Measurements from ENCODE around the gene ARHGAP26. TPM values are rescaled to one million over a fixed set of nuclear protein-coding genes. Genes with fewer than 3 reads are reported as not detected.

The ARHGAP26 gene
- total RNA-seq, 2 experiments from 2014 or later, result 17.0 to 19.5 TPM

- Mint-ChIP-seq H3K36me3 (ENCODE audit: low read depth) (peaks cover 37% of the 10 kb centered on the region), H3K27me3 (ENCODE audit: low read depth) (no peaks in the 10 kb centered on the region), H3K27ac (peak overlapping the region; percentile 42), H3K4me3 (no peak overlapping the region), H3K4me1 (ENCODE audit: low read depth) (peaks cover 30% of the 10 kb centered on the region), H3K9me3 (no peaks in the 10 kb centered on the region)
- intact Hi-C loops (cut with micrococcal nuclease), result no loop called here
- CTCF ChIA-PET, result no interaction called here
- no peak for DNase-seq
Observed at GRCh38 chr5:143064676-143065075, 294.5 kb downstream of the ARHGAP26 start.

GRCh38 chr5:143065185-143065965 lies 295.2 kb downstream of the ARHGAP26 start:
- CTCF ChIA-PET, result no interaction called here
- Mint-ChIP-seq H3K9me3 (peaks cover 3% of the 10 kb centered on the region), H3K4me1 (ENCODE audit: low read depth) (peaks cover 28% of the 10 kb centered on the region), H3K36me3 (ENCODE audit: low read depth) (peaks cover 41% of the 10 kb centered on the region), H3K27ac (peak overlapping the region; percentile 42), H3K27me3 (ENCODE audit: low read depth) (no peaks in the 10 kb centered on the region), H3K4me3 (no peak overlapping the region)
- DNase-seq, result peak; percentile 30
- intact Hi-C loops (cut with micrococcal nuclease), result no loop called here

- no peak overlapping the region for H3K27ac Mint-ChIP-seq
- CTCF ChIA-PET, result interaction anchor here (0.7 to 0.8 kb wide), 2 partner anchors 9 to 36 kb away, joined by 3 read pairs; no protein-coding TSS in a partner anchor
- no peak overlapping the region for H3K4me3 Mint-ChIP-seq
- H3K9me3 Mint-ChIP-seq, result peaks cover 8% of the 10 kb centered on the region
- no peaks in the 10 kb centered on the region for H3K27me3 Mint-ChIP-seq (ENCODE audit: low read depth)
- intact Hi-C loops (cut with micrococcal nuclease), result loop anchor here (1.0 kb wide), 1 partner anchor 10 kb away; no protein-coding TSS in a partner anchor
- no peak for DNase-seq
- peaks cover 42% of the 10 kb centered on the region for H3K36me3 Mint-ChIP-seq (ENCODE audit: low read depth)
- H3K4me1 Mint-ChIP-seq (ENCODE audit: low read depth), result peaks cover 28% of the 10 kb centered on the region
Observed at GRCh38 chr5:143065996-143066522, 295.9 kb downstream of the ARHGAP26 start.

- Mint-ChIP-seq H3K4me1 (ENCODE audit: low read depth) (peaks cover 28% of the 10 kb centered on the region), H3K9me3 (peaks cover 11% of the 10 kb centered on the region), H3K36me3 (ENCODE audit: low read depth) (peaks cover 43% of the 10 kb centered on the region), H3K27me3 (ENCODE audit: low read depth) (no peaks in the 10 kb centered on the region), H3K27ac (peak overlapping the region; percentile 65), H3K4me3 (no peak overlapping the region)
- peak; percentile 61 for DNase-seq
- CTCF ChIA-PET, result interaction anchor here (0.7 to 0.8 kb wide), 2 partner anchors 10 to 37 kb away, joined by 3 read pairs; no protein-coding TSS in a partner anchor
- intact Hi-C loops (cut with micrococcal nuclease), result loop anchor here (1.0 kb wide), 1 partner anchor 10 kb away; no protein-coding TSS in a partner anchor
Observed at GRCh38 chr5:143066556-143067281, 296.5 kb downstream of the ARHGAP26 start.

GRCh38 chr5:143068712-143069111 lies 298.5 kb downstream of the ARHGAP26 start:
- H3K9me3 Mint-ChIP-seq, result peaks cover 14% of the 10 kb centered on the region
- no peak overlapping the region for H3K27ac Mint-ChIP-seq
- DNase-seq, result no peak
- peaks cover 36% of the 10 kb centered on the region for H3K36me3 Mint-ChIP-seq (ENCODE audit: low read depth)
- no peak overlapping the region for H3K4me3 Mint-ChIP-seq
- CTCF ChIA-PET, result interaction anchor here (0.6 kb wide), 1 partner anchor 29 kb away, joined by 3 read pairs; no protein-coding TSS in a partner anchor
- intact Hi-C loops (cut with micrococcal nuclease), result no loop called here
- peaks cover 28% of the 10 kb centered on the region for H3K4me1 Mint-ChIP-seq (ENCODE audit: low read depth)
- no peaks in the 10 kb centered on the region for H3K27me3 Mint-ChIP-seq (ENCODE audit: low read depth)

- H3K27me3 Mint-ChIP-seq (ENCODE audit: low read depth), result no peaks in the 10 kb centered on the region
- H3K9me3 Mint-ChIP-seq, result peaks cover 14% of the 10 kb centered on the region
- CTCF ChIA-PET, result no interaction called here
- no peak for DNase-seq
- no peak overlapping the region for H3K4me3 Mint-ChIP-seq
- peaks cover 29% of the 10 kb centered on the region for H3K36me3 Mint-ChIP-seq (ENCODE audit: low read depth)
- intact Hi-C loops (cut with micrococcal nuclease), result no loop called here
- peaks cover 8% of the 10 kb centered on the region for H3K4me1 Mint-ChIP-seq (ENCODE audit: low read depth)
- H3K27ac Mint-ChIP-seq, result no peak overlapping the region
Observed at GRCh38 chr5:143071927-143072326, 301.8 kb downstream of the ARHGAP26 start.

GRCh38 chr5:143072734-143073133 lies 302.6 kb downstream of the ARHGAP26 start:
- DNase-seq, result no peak
- Mint-ChIP-seq H3K36me3 (ENCODE audit: low read depth) (peaks cover 25% of the 10 kb centered on the region), H3K4me3 (no peak overlapping the region), H3K9me3 (peaks cover 14% of the 10 kb centered on the region), H3K4me1 (ENCODE audit: low read depth) (peaks cover under 1% of the 10 kb centered on the region), H3K27ac (no peak overlapping the region), H3K27me3 (ENCODE audit: low read depth) (no peaks in the 10 kb centered on the region)
- intact Hi-C loops (cut with micrococcal nuclease), result no loop called here
- CTCF ChIA-PET, result no interaction called here

GRCh38 chr5:143073766-143074165 lies 303.6 kb downstream of the ARHGAP26 start:
- CTCF ChIA-PET, result no interaction called here
- no peak for DNase-seq
- Mint-ChIP-seq H3K9me3 (peaks cover 14% of the 10 kb centered on the region), H3K4me3 (no peak overlapping the region), H3K27me3 (ENCODE audit: low read depth) (no peaks in the 10 kb centered on the region), H3K27ac (no peak overlapping the region), H3K36me3 (ENCODE audit: low read depth) (peaks cover 20% of the 10 kb centered on the region), H3K4me1 (ENCODE audit: low read depth) (no peaks in the 10 kb centered on the region)
- intact Hi-C loops (cut with micrococcal nuclease), result no loop called here

- intact Hi-C loops (cut with micrococcal nuclease), result no loop called here
- CTCF ChIA-PET, result no interaction called here
Observed at GRCh38 chr5:143074414-143074996, 304.3 kb downstream of the ARHGAP26 start.

GRCh38 chr5:143076377-143076776 lies 306.2 kb downstream of the ARHGAP26 start:
- Mint-ChIP-seq H3K36me3 (ENCODE audit: low read depth) (peaks cover 4% of the 10 kb centered on the region), H3K27me3 (ENCODE audit: low read depth) (no peaks in the 10 kb centered on the region), H3K4me3 (no peak overlapping the region), H3K9me3 (peaks cover 3% of the 10 kb centered on the region), H3K4me1 (ENCODE audit: low read depth) (no peaks in the 10 kb centered on the region), H3K27ac (no peak overlapping the region)
- CTCF ChIA-PET, result interaction anchor here (0.6 kb wide), 1 partner anchor 750 kb away, joined by 4 read pairs; no protein-coding TSS in a partner anchor
- intact Hi-C loops (cut with micrococcal nuclease), result no loop called here
- DNase-seq, result no peak

More at GRCh38 chr5:143074414-143074996, 304.3 kb downstream of the ARHGAP26 start:
- H3K4me3 Mint-ChIP-seq, result no peak overlapping the region
- H3K4me1 Mint-ChIP-seq (ENCODE audit: low read depth), result no peaks in the 10 kb centered on the region
- peaks cover 14% of the 10 kb centered on the region for H3K9me3 Mint-ChIP-seq
- H3K36me3 Mint-ChIP-seq (ENCODE audit: low read depth), result peaks cover 13% of the 10 kb centered on the region
- no peak overlapping the region for H3K27ac Mint-ChIP-seq
- DNase-seq, result no peak
- H3K27me3 Mint-ChIP-seq (ENCODE audit: low read depth), result no peaks in the 10 kb centered on the region

GRCh38 chr5:143077453-143078103 lies 307.4 kb downstream of the ARHGAP26 start:
- CTCF ChIA-PET, result no interaction called here
- no peak for DNase-seq
- Mint-ChIP-seq H3K36me3 (ENCODE audit: low read depth) (no peaks in the 10 kb centered on the region), H3K9me3 (no peaks in the 10 kb centered on the region), H3K27ac (no peak overlapping the region), H3K4me1 (ENCODE audit: low read depth) (no peaks in the 10 kb centered on the region), H3K4me3 (no peak overlapping the region), H3K27me3 (ENCODE audit: low read depth) (no peaks in the 10 kb centered on the region)
- intact Hi-C loops (cut with micrococcal nuclease), result no loop called here

GRCh38 chr5:143078313-143078712 lies 308.1 kb downstream of the ARHGAP26 start:
- intact Hi-C loops (cut with micrococcal nuclease), result no loop called here
- no peak for DNase-seq
- Mint-ChIP-seq H3K27me3 (ENCODE audit: low read depth) (no peaks in the 10 kb centered on the region), H3K9me3 (no peaks in the 10 kb centered on the region), H3K27ac (no peak overlapping the region), H3K4me1 (ENCODE audit: low read depth) (no peaks in the 10 kb centered on the region), H3K36me3 (ENCODE audit: low read depth) (no peaks in the 10 kb centered on the region), H3K4me3 (no peak overlapping the region)
- CTCF ChIA-PET, result no interaction called here
